B cell (primary cell): ENCODE measurements around the gene GPR85.

Experiments
- CTCF ChIP-seq: fragments of 200-600 bp; IDR thresholded peaks from one replicate; pipeline ENCODE4 v1.8.0; 2022; ENCODE audit warnings: antibody characterized with exemption, mild to moderate bottlenecking
- EZH2 ChIP-seq: IDR thresholded peaks from 2 replicates; pipeline ENCODE4 v1.6.1; 2012; ENCODE audit warnings: borderline replicate concordance, low read depth, mild to moderate bottlenecking, moderate library complexity, low read length; ENCODE audit not compliant: insufficient read depth, poor library complexity, severe bottlenecking

DNA sequence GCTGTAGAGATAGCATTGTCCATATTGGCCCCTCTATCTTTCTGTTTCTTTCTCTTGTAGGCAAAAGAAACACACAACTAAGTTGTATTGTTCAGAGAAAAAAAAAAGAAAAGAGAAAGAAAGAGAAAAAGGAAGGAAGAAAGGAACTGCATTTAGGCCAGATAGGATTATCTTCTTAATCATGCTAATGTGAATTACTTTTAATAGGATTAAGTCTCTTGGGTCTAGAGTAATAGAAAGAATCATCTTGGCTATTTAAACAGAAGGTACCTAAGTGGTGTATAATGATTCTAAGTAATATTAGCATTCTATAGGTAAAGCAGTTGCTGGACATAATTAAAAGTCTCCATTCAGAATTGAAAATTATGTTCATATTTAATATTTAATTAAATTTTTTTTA is 42.2 kb downstream of the GPR85 start:
- no peak for TF ChIP-seq CTCF
- TF ChIP-seq EZH2: no peak
